Peyer's patch (tissue), 4 donors: ENCODE data around the gene GASK1A. TPM values are rescaled to one million over a fixed set of nuclear protein-coding genes. Genes with fewer than 3 reads are reported as not detected.

Experiments
- DNase-seq, 3 donors: peaks; one replicate each; pipeline ENCODE4 v3.0.0-alpha.2; 2017 to 2019
- H3K27ac ChIP-seq, 4 donors: fragments of 200-600 bp; sonication (generic); one replicate each; pipeline ENCODE4 v1.5.1; 2016 to 2019
- H3K27me3 ChIP-seq, 2 donors: fragments of 200-600 bp; sonication (generic); one replicate each; pipeline ENCODE4 v1.5.1; 2019
- H3K36me3 ChIP-seq, 3 donors: fragments of 200-600 bp; sonication (generic); one replicate each; pipeline ENCODE4 v1.5.1; 2016 to 2019
- H3K4me1 ChIP-seq, 4 donors: fragments of 200-600 bp; sonication (generic); one replicate each; pipeline ENCODE4 v1.5.1; 2016 to 2019
- H3K4me3 ChIP-seq, 4 donors: fragments of 200-600 bp; sonication (generic); 1 replicate in 3 of 4; 2 replicates in 1 of 4; pipeline ENCODE4 v1.5.1; 2016 to 2019; ENCODE audit warnings: mild to moderate bottlenecking in 1 of 4
- H3K9me3 ChIP-seq, 4 donors: fragments of 200-600 bp; sonication (generic); one replicate each; pipeline ENCODE4 v1.5.1; 2016 to 2019; ENCODE audit warnings: mild to moderate bottlenecking in 1 of 4
- CTCF ChIP-seq, 6 experiments: fragments of 450-650 bp in 4 of 6; fragments of 200-600 bp in 2 of 6; sonication (generic) in 1 of 6; IDR thresholded peaks; one replicate each; pipeline ENCODE4 v1.5.1; 2017 to 2019; ENCODE audit warnings: antibody characterized with exemption in 6 of 6, mild to moderate bottlenecking in 3 of 6, moderate library complexity in 1 of 6
- POLR2A ChIP-seq, 2 donors: fragments of 450-650 bp; IDR thresholded peaks; one replicate each; pipeline ENCODE4 v1.5.1; 2017; ENCODE audit warnings: antibody characterized with exemption in 2 of 2, mild to moderate bottlenecking in 2 of 2, moderate library complexity in 2 of 2
- total RNA-seq, 4 donors: library from RNA; depleted of rRNA; stranded (reverse); fragments of >200 nt; gene quantifications; one replicate each; pipeline ENCODE4 v1.1.0, GENCODE V29; 2016

The GASK1A gene
- total RNA-seq, 4 donors from 2014 or later: 1.8 to 9.1 (median 6.3) TPM

GRCh38 chr3:43055806-43056770 lies 77.0 kb downstream of the GASK1A start:
- H3K9me3 ChIP-seq: no peaks in the 10 kb centered on the region
- no peak overlapping the region for H3K27ac ChIP-seq
- DNase-seq: no peak
- H3K36me3 ChIP-seq: no peaks in the 10 kb centered on the region
- TF ChIP-seq POLR2A (IDR thresholded peaks at IDR 0.05): no peak
- H3K27me3 ChIP-seq: no peaks in the 10 kb centered on the region
- no peak overlapping the region for H3K4me3 ChIP-seq
- H3K4me1 ChIP-seq: no peaks in the 10 kb centered on the region

GRCh38 chr3:43059456-43059855 lies 80.3 kb downstream of the GASK1A start:
- no peaks in the 10 kb centered on the region for H3K9me3 ChIP-seq
- TF ChIP-seq CTCF (IDR thresholded peaks at IDR 0.05): no peak
- TF ChIP-seq POLR2A (IDR thresholded peaks at IDR 0.05): no peak

GRCh38 chr3:43061101-43061895 lies 82.2 kb downstream of the GASK1A start:
- no peak overlapping the region for H3K27ac ChIP-seq
- H3K36me3 ChIP-seq: no peaks in the 10 kb centered on the region
- H3K4me3 ChIP-seq: no peak overlapping the region
- no peak for DNase-seq
- no peaks in the 10 kb centered on the region for H3K27me3 ChIP-seq
- no peak for TF ChIP-seq POLR2A (IDR thresholded peaks at IDR 0.05)
- TF ChIP-seq CTCF (IDR thresholded peaks at IDR 0.05): no peak
- H3K9me3 ChIP-seq: no peaks in the 10 kb centered on the region
- no peaks in the 10 kb centered on the region for H3K4me1 ChIP-seq

More at GRCh38 chr3:43059456-43059855, 80.3 kb downstream of the GASK1A start:
- Histone ChIP-seq H3K4me1 (no peaks in the 10 kb centered on the region), H3K36me3 (no peaks in the 10 kb centered on the region), H3K27ac (no peak overlapping the region), H3K4me3 (no peak overlapping the region), H3K27me3 (no peaks in the 10 kb centered on the region)
- no peak for DNase-seq

- no peak for DNase-seq
- Histone ChIP-seq H3K27me3 (no peaks in the 10 kb centered on the region), H3K36me3 (no peaks in the 10 kb centered on the region), H3K27ac (no peak overlapping the region), H3K4me3 (no peak overlapping the region), H3K4me1 (no peaks in the 10 kb centered on the region), H3K9me3 (no peaks in the 10 kb centered on the region)
- TF ChIP-seq POLR2A (IDR thresholded peaks at IDR 0.05): no peak
- TF ChIP-seq CTCF (IDR thresholded peaks at IDR 0.05): no peak
Observed at GRCh38 chr3:43062040-43062563, 83.0 kb downstream of the GASK1A start.

GRCh38 chr3:43062564-43063040 lies 83.5 kb downstream of the GASK1A start:
- Histone ChIP-seq H3K36me3 (no peaks in the 10 kb centered on the region), H3K27me3 (no peaks in the 10 kb centered on the region), H3K9me3 (no peaks in the 10 kb centered on the region), H3K4me1 (no peaks in the 10 kb centered on the region), H3K4me3 (no peak overlapping the region), H3K27ac (no peak overlapping the region)
- DNase-seq: no peak
- TF ChIP-seq POLR2A (IDR thresholded peaks at IDR 0.05): no peak
- no peak for TF ChIP-seq CTCF (IDR thresholded peaks at IDR 0.05)
